DMS153 (cell line): ENCODE data around the gene ABCF1.
A peak's percentile ranks its signal among the peaks of the same experiment; 100 is the strongest.

Source experiments
- DNase-seq: peaks from one replicate; lab custom pipeline; 2025; lab: John Stamatoyannopoulos, UW

Gene ABCF1

GRCh38 chr6:30601815-30602641 is 30.8 kb downstream of the ABCF1 start:
- no peak for DNase-seq

GRCh38 chr6:30603961-30604360 is 32.7 kb downstream of the ABCF1 start:
- no peak for DNase-seq

- DNase-seq = no peak
Measured at GRCh38 chr6:30610065-30610464, 38.8 kb downstream of the ABCF1 start.

GRCh38 chr6:30611150-30611855 is 40.1 kb downstream of the ABCF1 start:
- DNase-seq = no peak

- no peak for DNase-seq
Measured at GRCh38 chr6:30611856-30612194, 40.6 kb downstream of the ABCF1 start.

- DNase-seq = no peak
Measured at GRCh38 chr6:30612213-30612612, 41.0 kb downstream of the ABCF1 start.

GRCh38 chr6:30612687-30613248 is 41.5 kb downstream of the ABCF1 start:
- DNase-seq = no peak

- no peak for DNase-seq
Measured at GRCh38 chr6:30613251-30614043, 42.2 kb downstream of the ABCF1 start.

- DNase-seq = no peak
Measured at GRCh38 chr6:30614044-30614842, 43.0 kb downstream of the ABCF1 start.

- DNase-seq = peak; percentile 95
Measured at GRCh38 chr6:30614843-30615218, 43.6 kb downstream of the ABCF1 start.

- peak; percentile 23 for DNase-seq
Measured at GRCh38 chr6:30615219-30615957, 44.1 kb downstream of the ABCF1 start.

- DNase-seq = peak; percentile 33
Measured at GRCh38 chr6:30615958-30616810, 44.9 kb downstream of the ABCF1 start.

- peak; percentile 99 for DNase-seq
Measured at GRCh38 chr6:30616811-30617564, 45.7 kb downstream of the ABCF1 start, which contains the start of gene PPP1R10. PPP1R10 (minus strand) TSS chr6:30617243; CDS start chr6:30609944, 7,299 bp downstream.

GRCh38 chr6:30617565-30618269 is 46.5 kb downstream of the ABCF1 start, which contains the start of gene MRPS18B:
MRPS18B (plus strand) TSS chr6:30617840; CDS start chr6:30617866, 26 bp downstream.
- peak; percentile 96 for DNase-seq

- no peak for DNase-seq
Measured at GRCh38 chr6:30618270-30618797, 47.1 kb downstream of the ABCF1 start.

- no peak for DNase-seq
Measured at GRCh38 chr6:30619561-30619960, 48.3 kb downstream of the ABCF1 start.

GRCh38 chr6:30625511-30625910 is 54.3 kb downstream of the ABCF1 start:
- no peak for DNase-seq
